ENCODE results near the gene SCAMP3.
A peak's percentile ranks its signal among the peaks of the same experiment; 100 is the strongest.

SCAMP3 gene

GRCh38 chr1:155285063-155285462 is 22.9 kb upstream of the SCAMP3 start:
- no peak for DNase-seq (ENCODE audit: low read depth)
- no peak overlapping the region for H3K4me3 ChIP-seq (ENCODE audit: low read depth, low read length)
- TF ChIP-seq CTCF (conservative IDR thresholded peaks at IDR 0.05; ENCODE audit: low read depth, low read length): no peak

- no peak for DNase-seq (ENCODE audit: low read depth)
- no peak for TF ChIP-seq CTCF (conservative IDR thresholded peaks at IDR 0.05; ENCODE audit: low read depth, low read length)
- no peak overlapping the region for H3K4me3 ChIP-seq (ENCODE audit: low read depth, low read length)
Observed at GRCh38 chr1:155284476-155284875, 22.3 kb upstream of the SCAMP3 start.

- no peak for TF ChIP-seq CTCF (conservative IDR thresholded peaks at IDR 0.05; ENCODE audit: low read depth, low read length)
- no peak overlapping the region for H3K4me3 ChIP-seq (ENCODE audit: low read depth, low read length)
Observed at GRCh38 chr1:155282488-155283091, 20.4 kb upstream of the SCAMP3 start.

GRCh38 chr1:155279268-155279667 is 17.1 kb upstream of the SCAMP3 start:
- no peak for TF ChIP-seq CTCF (conservative IDR thresholded peaks at IDR 0.05; ENCODE audit: low read depth, low read length)
- H3K4me3 ChIP-seq (ENCODE audit: low read depth, low read length): no peak overlapping the region
- no peak for DNase-seq (ENCODE audit: low read depth)

More at GRCh38 chr1:155282488-155283091, 20.4 kb upstream of the SCAMP3 start:
- DNase-seq (ENCODE audit: low read depth): no peak

GRCh38 chr1:155278689-155279160 is 16.6 kb upstream of the SCAMP3 start:
- no peak overlapping the region for H3K4me3 ChIP-seq (ENCODE audit: low read depth, low read length)
- DNase-seq (ENCODE audit: low read depth): no peak
- no peak for TF ChIP-seq CTCF (conservative IDR thresholded peaks at IDR 0.05; ENCODE audit: low read depth, low read length)

- peak; percentile 52 for TF ChIP-seq CTCF (conservative IDR thresholded peaks at IDR 0.05; ENCODE audit: low read depth, low read length)
- peak overlapping the region; percentile 72 for H3K4me3 ChIP-seq (ENCODE audit: low read depth, low read length)
- peak; percentile 31 for DNase-seq (ENCODE audit: low read depth)
Observed at GRCh38 chr1:155277902-155278688, 15.9 kb upstream of the SCAMP3 start.

Data from choroid plexus epithelial cell (primary cell).